Body of pancreas (tissue), 4 donors: ENCODE measurements around the gene FCRLB.

ENCODE experiments used
- CTCF ChIP-seq, 7 experiments: fragments of 450-650 bp in 4 of 7; fragments of 200-600 bp in 3 of 7; sonication (generic) in 3 of 7; IDR thresholded peaks; one replicate each; pipeline ENCODE4 v1.5.1; 2016 to 2019; ENCODE audit warnings: antibody characterized with exemption in 7 of 7
- POLR2A ChIP-seq, 3 donors: fragments of 450-650 bp; IDR thresholded peaks; one replicate each; pipeline ENCODE4 v1.6.1; 2016; ENCODE audit warnings: antibody characterized with exemption in 3 of 3, mild to moderate bottlenecking in 2 of 3

- no peak for TF ChIP-seq CTCF (IDR thresholded peaks at IDR 0.05)
- TF ChIP-seq POLR2A (IDR thresholded peaks at IDR 0.05) = peak; percentile 41 to 78 (median 73)
These were observed 28.4 kb downstream of the FCRLB start, which contains the start of gene DUSP12 for GRCh38 chr1:161749509-161750407.
